BJ (cell line): ENCODE data around the gene CXCR5. TPM values are rescaled to one million over a fixed set of nuclear protein-coding genes. Genes with fewer than 3 reads are reported as not detected.

Experiments
- CTCF ChIA-PET: fragments of 350-600 bp; formaldehyde crosslinking; extraction: SDS; loops from one replicate; lab custom pipeline; 2021; ENCODE audit warnings: antibody characterized with exemption, inconsistent platforms; lab: Yijun Ruan, JAX
- POLR2A ChIA-PET: fragments of 300-600 bp; sonication (Branson Sonifier 250); formaldehyde crosslinking; extraction: SDS; loops from one replicate; lab custom pipeline; 2021; ENCODE audit warnings: antibody characterized with exemption; lab: Charles Lee
- DNase-seq: peaks from one replicate; pipeline ENCODE4 v3.0.0-alpha.2; 2011; ENCODE audit warnings: low read depth
- H3K27me3 ChIP-seq: 2 replicates; pipeline ENCODE4 v1.6.0; 2011; ENCODE audit warnings: low read length; ENCODE audit not compliant: control insufficient read depth, insufficient read depth
- H3K36me3 ChIP-seq: 2 replicates; pipeline ENCODE4 v1.5.1; 2011; ENCODE audit warnings: low read length; ENCODE audit not compliant: control insufficient read depth, insufficient read depth
- H3K4me3 ChIP-seq: 2 replicates; pipeline ENCODE4 v1.5.1; 2011; ENCODE audit warnings: low read depth, mild to moderate bottlenecking, control low read depth, low read length
- polyA plus RNA-seq: library from polyadenylated mRNA; depleted of rRNA; stranded (reverse); fragments of >200 nt; gene quantifications from 2 replicates; pipeline ENCODE4 v1.2.3, GENCODE V29; 2011
- TF ChIP-seq, protein P1 (sequence below): IDR thresholded peaks from 2 replicates; pipeline ENCODE4 v1.5.1; 2011; ENCODE audit warnings: low read depth, mild to moderate bottlenecking, control low read depth, inconsistent platforms, low read length, moderate library complexity; ENCODE audit not compliant: insufficient read depth

The CXCR5 gene
- polyA plus RNA-seq, 1 experiment: not detected

DNA sequence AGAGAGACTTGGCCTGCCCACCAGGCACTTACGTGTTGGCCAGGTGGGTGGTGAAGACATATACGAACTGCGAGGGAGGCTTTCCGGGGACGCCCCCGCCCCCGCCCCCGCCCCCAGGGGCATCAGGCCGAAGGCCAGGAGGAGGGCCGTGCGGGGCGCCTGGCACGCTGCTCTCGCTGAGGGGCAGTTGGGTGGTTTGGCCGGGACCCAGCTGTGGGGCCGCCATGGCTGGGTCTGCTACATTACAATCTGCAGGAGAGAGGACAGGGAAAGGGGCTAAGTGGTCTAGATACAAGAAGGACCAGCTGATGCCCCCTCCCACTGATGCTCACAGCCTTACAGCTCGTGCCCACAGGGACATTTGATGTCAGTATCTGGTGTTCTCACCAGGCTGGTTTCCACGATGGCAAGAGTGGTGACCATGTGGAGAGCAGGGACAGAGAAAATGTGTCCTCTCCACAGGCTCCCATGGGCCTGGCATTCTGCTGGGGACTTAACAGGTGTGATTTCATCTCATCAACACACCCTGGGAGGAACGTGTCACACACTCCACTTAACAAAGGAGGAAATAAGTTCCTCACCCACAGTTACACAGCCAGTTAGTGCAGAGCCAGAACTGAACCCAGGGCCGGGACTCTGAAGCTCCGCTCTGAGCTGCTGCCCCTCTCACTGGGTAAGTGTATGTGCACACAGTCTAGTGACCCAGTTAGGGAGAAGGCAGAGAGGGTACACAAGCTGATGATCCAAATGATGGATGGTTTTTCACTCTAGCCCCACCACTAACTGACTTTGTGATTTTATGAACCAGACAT lies 19.7 kb downstream of the CXCR5 start:
- no peak for DNase-seq
- TF ChIP-seq, protein P1, sequence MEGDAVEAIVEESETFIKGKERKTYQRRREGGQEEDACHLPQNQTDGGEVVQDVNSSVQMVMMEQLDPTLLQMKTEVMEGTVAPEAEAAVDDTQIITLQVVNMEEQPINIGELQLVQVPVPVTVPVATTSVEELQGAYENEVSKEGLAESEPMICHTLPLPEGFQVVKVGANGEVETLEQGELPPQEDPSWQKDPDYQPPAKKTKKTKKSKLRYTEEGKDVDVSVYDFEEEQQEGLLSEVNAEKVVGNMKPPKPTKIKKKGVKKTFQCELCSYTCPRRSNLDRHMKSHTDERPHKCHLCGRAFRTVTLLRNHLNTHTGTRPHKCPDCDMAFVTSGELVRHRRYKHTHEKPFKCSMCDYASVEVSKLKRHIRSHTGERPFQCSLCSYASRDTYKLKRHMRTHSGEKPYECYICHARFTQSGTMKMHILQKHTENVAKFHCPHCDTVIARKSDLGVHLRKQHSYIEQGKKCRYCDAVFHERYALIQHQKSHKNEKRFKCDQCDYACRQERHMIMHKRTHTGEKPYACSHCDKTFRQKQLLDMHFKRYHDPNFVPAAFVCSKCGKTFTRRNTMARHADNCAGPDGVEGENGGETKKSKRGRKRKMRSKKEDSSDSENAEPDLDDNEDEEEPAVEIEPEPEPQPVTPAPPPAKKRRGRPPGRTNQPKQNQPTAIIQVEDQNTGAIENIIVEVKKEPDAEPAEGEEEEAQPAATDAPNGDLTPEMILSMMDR: no peak
- Histone ChIP-seq H3K36me3 (peaks cover 64% of the 10 kb centered on the region), H3K27me3 (no peaks in the 10 kb centered on the region), H3K4me3 (no peak overlapping the region)
- ChIA-PET CTCF (interaction anchor here (2.2 kb wide), 1 partner anchor 214 kb away, joined by 8 read pairs; no protein-coding TSS in a partner anchor), POLR2A (no interaction called here)

DNA sequence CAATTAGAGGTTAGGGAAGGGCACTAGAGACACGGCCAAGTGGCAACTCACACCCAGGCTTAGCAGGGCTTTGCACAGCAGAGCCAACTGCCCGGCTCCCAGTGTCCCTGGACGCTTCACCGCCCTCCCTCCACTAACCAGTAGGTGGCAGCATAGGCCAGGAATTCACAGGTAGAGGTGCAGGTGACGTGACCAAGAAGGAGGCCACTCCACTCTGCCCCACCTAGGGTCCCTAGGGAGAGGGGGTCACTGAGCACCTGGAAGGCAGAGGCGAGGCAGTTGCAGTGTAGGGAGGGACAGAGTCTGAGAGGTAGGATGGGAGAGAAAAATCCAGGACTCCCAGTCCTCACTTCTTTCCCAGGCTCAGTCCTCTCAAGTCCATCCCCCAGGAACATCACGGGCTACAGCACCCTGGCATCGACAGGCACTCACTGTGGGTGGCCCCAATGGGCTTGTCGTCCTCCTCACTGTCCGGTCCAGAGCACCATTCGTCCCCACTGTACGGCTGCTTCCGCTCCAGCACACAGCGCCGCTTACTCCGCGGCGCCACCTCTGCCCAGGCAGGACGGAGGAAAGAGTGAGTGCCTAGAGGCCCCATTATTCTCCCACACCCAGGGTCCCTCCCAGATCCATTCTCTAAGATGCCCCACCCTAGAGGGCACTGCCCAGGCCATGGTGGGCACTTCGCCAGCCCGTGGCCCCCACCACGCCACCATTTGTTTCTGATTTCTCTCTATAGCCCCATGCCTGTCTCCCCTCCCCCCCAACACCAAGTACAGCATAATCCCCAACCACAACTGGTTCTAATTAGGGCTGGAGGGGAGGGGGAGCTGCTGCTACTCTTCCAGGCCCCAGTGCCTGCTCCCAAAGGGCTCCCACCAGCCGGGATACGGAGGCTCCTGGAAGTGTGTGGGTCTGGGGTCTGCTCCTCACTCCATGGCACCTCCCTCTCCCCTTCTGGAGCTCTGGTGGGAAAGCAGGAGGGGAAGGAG lies 23.7 kb downstream of the CXCR5 start:
- POLR2A ChIA-PET: no interaction called here
- Histone ChIP-seq H3K27me3 (no peaks in the 10 kb centered on the region), H3K36me3 (peaks cover 34% of the 10 kb centered on the region), H3K4me3 (peak overlapping the region; percentile 24)
- no peak for DNase-seq
- TF ChIP-seq, protein P1: peak; percentile 88
- CTCF ChIA-PET: interaction anchor here (0.7 to 2.2 kb wide), 4 partner anchors 38 to 218 kb away, joined by 3 to 10 read pairs (median 4); no protein-coding TSS in a partner anchor

DNA sequence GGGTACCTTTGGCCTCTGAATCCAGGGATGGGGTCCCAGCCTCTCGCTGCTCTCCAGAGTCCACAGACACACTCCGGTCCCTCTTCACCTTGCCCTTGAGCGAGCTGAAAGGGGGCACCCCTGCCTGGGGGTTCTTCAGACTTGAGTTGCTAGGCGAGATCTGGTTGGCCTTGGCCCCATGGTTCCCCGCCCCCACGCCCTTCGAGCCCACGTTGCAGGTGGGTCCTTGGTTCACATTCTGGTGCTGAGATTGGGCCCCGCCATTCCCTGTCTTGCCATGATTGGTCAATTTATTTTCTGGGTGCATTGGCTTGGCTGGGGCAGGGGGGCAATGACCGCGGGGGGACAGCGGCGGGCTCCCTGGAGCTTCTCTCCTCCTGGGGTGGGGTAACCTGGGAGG lies 24.6 kb downstream of the CXCR5 start:
- no peak overlapping the region for H3K4me3 ChIP-seq
- H3K27me3 ChIP-seq: no peaks in the 10 kb centered on the region
- ChIA-PET CTCF (interaction anchor here (0.7 to 1.0 kb wide), 3 partner anchors 39 to 219 kb away, joined by 3 to 5 read pairs (median 3); no protein-coding TSS in a partner anchor), POLR2A (no interaction called here)
- DNase-seq: no peak
- TF ChIP-seq, protein P1: no peak
- peaks cover 29% of the 10 kb centered on the region for H3K36me3 ChIP-seq

DNA sequence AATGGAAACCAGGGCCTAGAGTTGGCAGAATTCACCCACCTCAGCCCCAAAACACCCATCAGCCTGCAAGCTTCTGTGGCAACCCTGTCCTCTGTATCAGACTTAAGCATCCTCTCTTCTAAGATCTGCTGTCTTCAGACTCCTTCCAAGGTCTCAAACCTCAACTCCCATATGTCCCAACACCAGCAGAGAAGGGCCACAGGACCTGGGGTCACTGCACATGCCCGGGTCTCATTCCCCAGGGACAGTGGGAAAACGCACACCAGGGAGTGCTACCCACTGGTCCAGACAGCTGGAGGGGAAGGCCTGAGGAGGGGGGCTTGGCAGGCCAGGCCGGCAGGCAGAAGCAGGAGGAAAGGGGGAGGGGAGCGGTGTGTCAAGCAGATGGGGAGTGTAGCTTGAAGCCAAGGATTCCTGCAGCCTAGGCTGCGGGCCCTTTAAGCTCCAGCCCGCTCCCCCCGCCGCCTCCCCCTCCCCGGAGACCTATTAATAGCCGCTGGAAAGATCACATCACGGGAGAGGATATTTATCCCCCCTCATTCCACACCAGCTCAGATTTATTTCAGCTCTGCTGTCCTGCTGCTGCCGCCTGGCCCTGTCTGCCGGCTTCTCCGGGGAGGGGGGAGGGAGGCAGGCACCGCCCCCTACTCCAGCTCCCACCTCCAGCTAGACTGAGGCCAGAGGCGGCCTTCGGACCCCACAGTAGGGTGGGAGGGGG lies 25.4 kb downstream of the CXCR5 start:
- ChIA-PET POLR2A (interaction anchor here (0.6 kb wide), 4 partner anchors 9 to 63 kb away, joined by 3 to 9 read pairs (median 4); no protein-coding TSS in a partner anchor), CTCF (interaction anchor here (0.6 to 1.6 kb wide), 3 partner anchors 219 to 311 kb away, joined by 3 to 4 read pairs (median 3); no protein-coding TSS in a partner anchor)
- Histone ChIP-seq H3K4me3 (peak overlapping the region; percentile 50), H3K36me3 (peaks cover 25% of the 10 kb centered on the region), H3K27me3 (no peaks in the 10 kb centered on the region)
- DNase-seq: peak; percentile 76
- TF ChIP-seq, protein P1: no peak
